Astrocyte (in vitro differentiated cells and primary cell): ENCODE results near the gene MON2.

Experiments
- CTCF ChIP-seq: IDR thresholded peaks from 2 replicates; pipeline ENCODE4 v1.5.1; 2011; ENCODE audit warnings: low read depth, mild to moderate bottlenecking, inconsistent platforms, low read length, moderate library complexity; ENCODE audit not compliant: insufficient read depth
- EZH2 ChIP-seq: IDR thresholded peaks from 2 replicates; pipeline ENCODE4 v1.6.1; 2012; ENCODE audit warnings: mild to moderate bottlenecking, low read length, inconsistent platforms; ENCODE audit not compliant: insufficient read depth

GRCh38 chr12:62512901-62513300 is 46.3 kb downstream of the MON2 start:
- no peak for TF ChIP-seq CTCF
- TF ChIP-seq EZH2 = no peak
